ENCODE measurements around the gene TMEM231. TPM values are rescaled to one million over a fixed set of nuclear protein-coding genes. Genes with fewer than 3 reads are reported as not detected.
A peak's percentile ranks its signal among the peaks of the same experiment; 100 is the strongest.

TMEM231 gene, protein sequence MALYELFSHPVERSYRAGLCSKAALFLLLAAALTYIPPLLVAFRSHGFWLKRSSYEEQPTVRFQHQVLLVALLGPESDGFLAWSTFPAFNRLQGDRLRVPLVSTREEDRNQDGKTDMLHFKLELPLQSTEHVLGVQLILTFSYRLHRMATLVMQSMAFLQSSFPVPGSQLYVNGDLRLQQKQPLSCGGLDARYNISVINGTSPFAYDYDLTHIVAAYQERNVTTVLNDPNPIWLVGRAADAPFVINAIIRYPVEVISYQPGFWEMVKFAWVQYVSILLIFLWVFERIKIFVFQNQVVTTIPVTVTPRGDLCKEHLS
- total RNA-seq, result 17.0 and 22.4 TPM in 2 replicates

DNA sequence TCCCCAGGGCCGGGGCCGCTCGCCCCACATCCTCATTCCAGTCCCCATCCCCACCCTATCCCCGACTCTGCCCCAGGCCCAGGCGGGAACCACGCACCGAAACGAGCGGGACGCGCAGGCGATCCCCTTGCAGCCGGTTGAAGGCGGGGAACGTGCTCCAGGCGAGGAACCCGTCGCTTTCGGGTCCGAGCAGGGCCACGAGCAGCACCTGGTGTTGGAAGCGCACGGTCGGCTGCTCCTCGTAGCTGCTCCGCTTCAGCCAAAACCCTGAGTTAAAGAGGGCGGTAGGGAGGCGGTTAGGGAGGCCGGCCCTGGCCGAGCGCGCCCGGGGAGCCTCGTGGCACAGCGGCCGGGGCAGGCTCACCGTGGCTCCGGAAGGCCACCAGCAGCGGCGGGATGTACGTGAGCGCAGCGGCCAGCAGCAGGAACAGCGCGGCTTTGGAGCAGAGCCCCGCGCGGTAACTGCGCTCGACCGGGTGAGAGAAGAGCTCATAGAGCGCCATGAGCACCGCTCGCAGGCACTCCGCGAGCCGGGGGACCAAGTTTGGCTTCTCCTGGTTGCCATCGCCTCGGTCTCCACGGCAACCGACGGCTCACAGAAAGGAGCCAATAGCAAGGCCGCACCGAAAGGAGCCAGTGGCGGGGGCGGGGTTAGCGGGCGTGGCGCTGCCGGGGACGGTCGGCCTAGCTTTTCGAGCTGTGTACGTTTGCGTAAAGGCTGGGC lies at the start of gene TMEM231:
Gene TMEM231 (minus strand): TSS at position 546 of the 724 bp plus-strand sequence. CDS start 43 bp downstream, at position 503.
- H3K27me3 ChIP-seq (ENCODE audit: insufficient read depth, low read length), result no peaks in the 10 kb centered on the region
- peak within 1 kb of the TSS; percentile 94 for H3K4me2 ChIP-seq (ENCODE audit: insufficient read depth, low read length)
- peaks cover 21% of the 10 kb centered on the region for H3K4me1 ChIP-seq (ENCODE audit: insufficient read depth, low read length)
- H3K36me3 ChIP-seq (ENCODE audit: insufficient read depth, low read length), result no peaks in the 10 kb centered on the region
- H4K20me1 ChIP-seq (ENCODE audit: insufficient read depth, low read length), result no peaks in the 10 kb centered on the region
- TF ChIP-seq, protein P1, sequence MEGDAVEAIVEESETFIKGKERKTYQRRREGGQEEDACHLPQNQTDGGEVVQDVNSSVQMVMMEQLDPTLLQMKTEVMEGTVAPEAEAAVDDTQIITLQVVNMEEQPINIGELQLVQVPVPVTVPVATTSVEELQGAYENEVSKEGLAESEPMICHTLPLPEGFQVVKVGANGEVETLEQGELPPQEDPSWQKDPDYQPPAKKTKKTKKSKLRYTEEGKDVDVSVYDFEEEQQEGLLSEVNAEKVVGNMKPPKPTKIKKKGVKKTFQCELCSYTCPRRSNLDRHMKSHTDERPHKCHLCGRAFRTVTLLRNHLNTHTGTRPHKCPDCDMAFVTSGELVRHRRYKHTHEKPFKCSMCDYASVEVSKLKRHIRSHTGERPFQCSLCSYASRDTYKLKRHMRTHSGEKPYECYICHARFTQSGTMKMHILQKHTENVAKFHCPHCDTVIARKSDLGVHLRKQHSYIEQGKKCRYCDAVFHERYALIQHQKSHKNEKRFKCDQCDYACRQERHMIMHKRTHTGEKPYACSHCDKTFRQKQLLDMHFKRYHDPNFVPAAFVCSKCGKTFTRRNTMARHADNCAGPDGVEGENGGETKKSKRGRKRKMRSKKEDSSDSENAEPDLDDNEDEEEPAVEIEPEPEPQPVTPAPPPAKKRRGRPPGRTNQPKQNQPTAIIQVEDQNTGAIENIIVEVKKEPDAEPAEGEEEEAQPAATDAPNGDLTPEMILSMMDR (IDR thresholded peaks at IDR 0.05; ENCODE audit: extremely low read depth, low read depth, low read length), result no peak
- no peaks in the 10 kb centered on the region for H3K9me3 ChIP-seq (ENCODE audit: low read depth, low read length)
- peak within 1 kb of the TSS; percentile 92 for H3K4me3 ChIP-seq (ENCODE audit: insufficient read depth, low read length)
- peak; percentile 98 for DNase-seq (ENCODE audit: insufficient read length, low spot score, missing footprints)
- peak within 1 kb of the TSS; percentile 79 for H3K27ac ChIP-seq (ENCODE audit: low read depth, low read length)
- peak within 1 kb of the TSS; percentile 96 for H2AFZ ChIP-seq (ENCODE audit: low read length)
- peaks cover 7% of the 10 kb centered on the region for H3K79me2 ChIP-seq (ENCODE audit: insufficient read depth, low read length)

DNA sequence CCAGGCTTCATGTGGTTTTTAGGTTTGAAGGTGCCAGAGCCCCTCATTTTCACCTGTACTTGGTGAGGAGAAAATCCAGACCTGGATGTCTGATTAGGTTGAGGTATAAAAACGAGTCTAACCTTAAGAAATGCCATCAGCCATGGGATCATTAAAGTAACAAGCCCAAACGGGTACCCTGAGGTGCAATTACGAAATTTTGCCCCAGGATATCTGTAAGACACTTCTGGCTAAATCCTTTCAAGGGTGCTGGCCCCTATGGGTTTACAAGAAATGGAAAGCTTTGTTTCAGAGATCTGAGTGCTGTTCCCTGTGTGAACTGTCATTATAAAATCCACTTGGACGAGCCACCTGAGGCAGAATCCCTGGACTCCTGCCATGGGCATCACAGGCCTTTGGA lies 47.2 kb upstream of the TMEM231 start:
- Histone ChIP-seq H3K36me3 (ENCODE audit: insufficient read depth, low read length) (peaks cover 48% of the 10 kb centered on the region), H3K27me3 (ENCODE audit: insufficient read depth, low read length) (no peaks in the 10 kb centered on the region)

DNA sequence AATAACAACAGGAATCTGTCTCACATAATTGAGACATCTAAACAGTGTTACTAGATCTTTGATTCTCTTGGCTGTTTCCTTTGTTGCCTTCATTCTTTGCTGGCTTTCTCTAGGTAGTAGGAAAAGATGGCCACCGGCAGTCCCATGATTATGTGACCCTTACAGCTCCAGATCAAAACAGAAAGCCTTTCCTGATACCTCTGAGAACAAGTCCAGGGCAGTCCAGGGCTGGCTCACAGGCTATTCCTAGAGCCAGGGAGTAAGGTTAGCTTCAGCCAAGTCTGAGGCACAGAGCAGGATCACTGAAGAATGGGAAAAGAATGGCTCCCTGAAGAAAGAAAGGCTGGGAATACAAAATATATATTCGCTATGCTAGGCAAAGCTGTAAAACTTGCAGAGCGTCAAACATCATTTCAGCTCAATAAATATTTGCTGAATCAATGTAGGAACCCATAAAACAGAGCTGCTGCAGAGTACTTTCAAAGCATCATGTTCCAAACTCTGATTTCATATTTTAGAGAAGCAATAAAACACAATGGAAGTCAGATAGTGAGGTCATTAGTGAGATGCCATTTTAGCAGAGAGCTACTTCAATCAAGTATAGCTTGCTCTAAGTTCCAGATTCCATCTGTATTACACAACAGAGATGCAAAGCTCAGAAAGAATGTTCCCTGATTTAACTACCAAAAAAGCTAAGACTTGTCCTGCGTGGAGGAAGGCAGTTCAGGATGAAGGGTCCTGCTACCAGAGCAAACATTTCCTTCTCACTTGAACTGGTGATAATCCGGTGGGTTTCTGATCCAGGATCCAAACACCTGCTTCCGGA lies 43.6 kb upstream of the TMEM231 start:
- no peaks in the 10 kb centered on the region for H4K20me1 ChIP-seq (ENCODE audit: insufficient read depth, low read length)
- H2AFZ ChIP-seq (ENCODE audit: low read length), result no peak overlapping the region
- no peaks in the 10 kb centered on the region for H3K79me2 ChIP-seq (ENCODE audit: insufficient read depth, low read length)
- no peak for DNase-seq (ENCODE audit: insufficient read length, low spot score, missing footprints)
- no peak overlapping the region for H3K4me2 ChIP-seq (ENCODE audit: insufficient read depth, low read length)
- TF ChIP-seq, protein P1 (IDR thresholded peaks at IDR 0.05; ENCODE audit: extremely low read depth, low read depth, low read length), result no peak
- peaks cover 40% of the 10 kb centered on the region for H3K36me3 ChIP-seq (ENCODE audit: insufficient read depth, low read length)
- no peaks in the 10 kb centered on the region for H3K4me1 ChIP-seq (ENCODE audit: insufficient read depth, low read length)
- H3K9me3 ChIP-seq (ENCODE audit: low read depth, low read length), result no peaks in the 10 kb centered on the region
- H3K27ac ChIP-seq (ENCODE audit: low read depth, low read length), result no peak overlapping the region
- H3K4me3 ChIP-seq (ENCODE audit: insufficient read depth, low read length), result no peak overlapping the region
- H3K27me3 ChIP-seq (ENCODE audit: insufficient read depth, low read length), result no peaks in the 10 kb centered on the region

More for the DNA sequence above, 47.2 kb upstream of the TMEM231 start:
- H4K20me1 ChIP-seq (ENCODE audit: insufficient read depth, low read length), result no peaks in the 10 kb centered on the region
- H3K4me3 ChIP-seq (ENCODE audit: insufficient read depth, low read length), result no peak overlapping the region
- no peaks in the 10 kb centered on the region for H3K79me2 ChIP-seq (ENCODE audit: insufficient read depth, low read length)
- DNase-seq (ENCODE audit: insufficient read length, low spot score, missing footprints), result no peak
- H3K9me3 ChIP-seq (ENCODE audit: low read depth, low read length), result no peaks in the 10 kb centered on the region
- TF ChIP-seq, protein P1 (IDR thresholded peaks at IDR 0.05; ENCODE audit: extremely low read depth, low read depth, low read length), result no peak
- H3K4me1 ChIP-seq (ENCODE audit: insufficient read depth, low read length), result no peaks in the 10 kb centered on the region
- H3K27ac ChIP-seq (ENCODE audit: low read depth, low read length), result no peak overlapping the region
- H2AFZ ChIP-seq (ENCODE audit: low read length), result no peak overlapping the region
- no peak overlapping the region for H3K4me2 ChIP-seq (ENCODE audit: insufficient read depth, low read length)
